HepG2 (cell line): ENCODE results near the gene TOR1A. TPM values are rescaled to one million over a fixed set of nuclear protein-coding genes. Genes with fewer than 3 reads are reported as not detected.
A peak's percentile ranks its signal among the peaks of the same experiment; 100 is the strongest.

ENCODE experiments used
- ELF3 ChIP-seq: IDR thresholded peaks from 2 replicates; pipeline ENCODE4 v1.6.1; 2016; ENCODE audit warnings: missing genetic modification reagents, missing compliant biosample characterization
- FOSL2 ChIP-seq: sonication (generic); formaldehyde crosslinking; IDR thresholded peaks from 2 replicates; pipeline ENCODE4 v1.4.0; 2020; ENCODE audit warnings: missing genetic modification reagents
- FOXO1 ChIP-seq: sonication (generic); formaldehyde crosslinking; IDR thresholded peaks from 2 replicates; pipeline ENCODE4 v1.4.0; 2020; ENCODE audit warnings: missing genetic modification reagents
- FOXP1 ChIP-seq, 2 experiments: fragments of 450-650 bp in 1 of 2; IDR thresholded peaks; 2 replicates each; pipeline ENCODE4 v1.6.1; 2017 to 2018; ENCODE audit warnings: antibody characterized with exemption in 1 of 2
- GATAD2A ChIP-seq: IDR thresholded peaks from 2 replicates; pipeline ENCODE4 v1.6.1; 2016
- HDAC1 ChIP-seq: sonication (generic); formaldehyde crosslinking; IDR thresholded peaks from 2 replicates; pipeline ENCODE4 v1.5.1; 2020; ENCODE audit warnings: mild to moderate bottlenecking, missing genetic modification reagents
- MED1 ChIP-seq: sonication (generic); formaldehyde crosslinking; IDR thresholded peaks from 2 replicates; pipeline ENCODE4 v1.4.0; 2020; ENCODE audit warnings: missing genetic modification reagents
- MXD4 ChIP-seq: IDR thresholded peaks from 2 replicates; pipeline ENCODE4 v1.6.1; 2016; ENCODE audit warnings: mild to moderate bottlenecking, missing biosample characterization, missing genetic modification reagents
- RARA ChIP-seq: IDR thresholded peaks from 2 replicates; pipeline ENCODE4 v1.6.1; 2016; ENCODE audit warnings: missing genetic modification reagents, missing compliant biosample characterization
- SALL1 ChIP-seq: sonication (generic); formaldehyde crosslinking; IDR thresholded peaks from 2 replicates; pipeline ENCODE4 v1.8.0; 2022; ENCODE audit warnings: mild to moderate bottlenecking, missing genetic modification reagents
- SAP130 ChIP-seq: IDR thresholded peaks from 2 replicates; pipeline ENCODE4 v1.6.1; 2016; ENCODE audit warnings: low read depth
- SOX6 ChIP-seq, 2 experiments: fragments of 450-650 bp in 1 of 2; sonication (generic) in 1 of 2; formaldehyde crosslinking in 1 of 2; IDR thresholded peaks; 2 replicates each; pipeline versions ENCODE4 v1.4.0 to v1.6.1; 2017 to 2020; ENCODE audit warnings: antibody characterized with exemption in 1 of 2, mild to moderate bottlenecking in 1 of 2, missing genetic modification reagents in 1 of 2
- ZNF326 ChIP-seq: sonication (generic); formaldehyde crosslinking; IDR thresholded peaks from 2 replicates; pipeline ENCODE4 v1.4.0; 2020; ENCODE audit warnings: missing genetic modification reagents, borderline replicate concordance
- ZNF432 ChIP-seq: sonication (generic); formaldehyde crosslinking; IDR thresholded peaks from 2 replicates; pipeline ENCODE4 v1.5.0; 2020; ENCODE audit warnings: missing genetic modification reagents, mild to moderate bottlenecking, borderline replicate concordance
- polyA plus RNA-seq, 8 experiments: library from polyadenylated mRNA; depleted of rRNA in 3 of 8; stranded (reverse) in 7 of 8; unstranded in 1 of 8; fragments of >200 nt; fragmentation: Illumina TruSeq in 4 of 8; extraction: Trizol in 4 of 8; gene quantifications; 2 replicates each; pipeline versions ENCODE4 v1.2.1 to v1.2.3, GENCODE V29; 2011 to 2016; ENCODE audit warnings: low read depth in 4 of 8, missing spikeins in 1 of 8, mixed read lengths in 1 of 8; ENCODE audit not compliant: insufficient read depth in 1 of 8
- total RNA-seq, 5 experiments: library from RNA; depleted of rRNA; stranded (reverse); fragments of >200 nt; fragmentation: Illumina TruSeq; extraction: Trizol; gene quantifications; 2 replicates each; pipeline ENCODE4 v1.2.3, GENCODE V29; 2016; ENCODE audit warnings: low read depth in 1 of 5
- TF ChIP-seq, protein P1 (sequence below): sonication (generic); formaldehyde crosslinking; IDR thresholded peaks from 2 replicates; pipeline ENCODE4 v1.4.0; 2020; ENCODE audit warnings: missing genetic modification reagents, mild to moderate bottlenecking, borderline replicate concordance
- TF ChIP-seq, protein P2 (sequence below): sonication (generic); formaldehyde crosslinking; IDR thresholded peaks from 2 replicates; pipeline ENCODE4 v1.4.0; 2020; ENCODE audit warnings: missing genetic modification reagents
- TF ChIP-seq, protein P3 (sequence below): IDR thresholded peaks from 2 replicates; pipeline ENCODE4 v1.6.1; 2016; ENCODE audit warnings: mild to moderate bottlenecking
- TF ChIP-seq, protein P4 (sequence below): sonication (generic); formaldehyde crosslinking; IDR thresholded peaks from 2 replicates; pipeline ENCODE4 v1.5.0; 2020; ENCODE audit warnings: missing genetic modification reagents

TOR1A gene
- total and polyA plus RNA-seq, 2 of the 13 experiments (the other 11 are each of a cell fraction or from before 2014, with no cell fraction given), result 31.6 to 41.4 TPM

DNA sequence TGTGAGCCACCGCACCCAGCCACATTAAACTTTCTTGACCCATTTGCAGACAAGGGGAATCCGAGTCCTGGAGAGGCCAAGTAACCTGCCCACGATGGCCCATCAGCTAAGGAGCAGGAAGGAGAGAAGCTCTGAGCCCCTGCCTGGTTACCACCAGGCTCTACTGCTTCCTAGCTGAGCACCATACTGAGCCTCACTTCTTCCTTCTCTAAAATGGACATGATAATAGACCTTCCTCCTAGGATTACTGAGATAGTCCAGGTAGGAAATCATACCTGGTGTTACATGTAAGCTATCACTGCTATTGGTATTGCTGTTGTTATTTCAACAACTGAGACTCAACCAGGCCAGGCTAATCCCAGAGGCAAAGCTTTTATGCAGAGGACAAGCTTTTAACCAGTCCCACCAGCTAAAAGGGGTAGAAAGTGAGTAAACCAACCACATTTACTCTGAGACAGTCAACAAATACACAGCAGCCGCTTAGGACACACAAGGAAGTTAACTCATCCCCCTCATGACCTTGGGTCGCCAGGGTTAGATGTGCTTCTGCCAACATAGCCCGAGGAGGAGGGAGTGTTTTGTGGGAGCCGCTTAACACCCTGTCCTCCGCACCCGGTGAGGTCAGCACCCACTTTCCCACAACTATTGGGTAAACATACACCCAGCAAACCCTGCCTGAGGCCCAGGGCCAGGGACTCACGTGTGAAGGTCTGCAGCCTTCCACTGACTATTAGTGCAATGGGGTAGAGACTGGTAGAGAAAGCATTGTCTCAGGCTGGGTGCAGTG, 50.5 kb downstream of the TOR1A start (continued):
- TF ChIP-seq SOX6 (IDR thresholded peaks at IDR 0.05) (no peak), SOX6 (CRISPR knock-in tag; IDR thresholded peaks at IDR 0.05) (0 out of 2 replicates have a peak, but pooled peaks have one; percentile 34), ELF3 (CRISPR knock-in tag) (peak; percentile 85), SALL1 (peak; percentile 49; the same call in 1 of the 2 replicates), ZNF432 (no peak), RARA (CRISPR knock-in tag) (peak; percentile 61), HDAC1 (CRISPR knock-in tag) (peak; percentile 48; the same call in 1 of the 2 replicates), MED1 (CRISPR knock-in tag) (peak; percentile 16; the same call in 1 of the 2 replicates), FOSL2 (CRISPR knock-in tag) (peak; percentile 47), MXD4 (no peak), ZNF326 (CRISPR knock-in tag) (no peak), FOXP1 (IDR thresholded peaks at IDR 0.05) (no peak), FOXP1 (CRISPR knock-in tag; IDR thresholded peaks at IDR 0.05) (peak; percentile 74), SAP130 (CRISPR knock-in tag) (peak; percentile 46; the same call in 1 of the 2 replicates), GATAD2A (CRISPR knock-in tag) (peak; percentile 54), FOXO1 (CRISPR knock-in tag) (peak; percentile 20; the same call in 1 of the 2 replicates)
- TF ChIP-seq, protein P1, sequence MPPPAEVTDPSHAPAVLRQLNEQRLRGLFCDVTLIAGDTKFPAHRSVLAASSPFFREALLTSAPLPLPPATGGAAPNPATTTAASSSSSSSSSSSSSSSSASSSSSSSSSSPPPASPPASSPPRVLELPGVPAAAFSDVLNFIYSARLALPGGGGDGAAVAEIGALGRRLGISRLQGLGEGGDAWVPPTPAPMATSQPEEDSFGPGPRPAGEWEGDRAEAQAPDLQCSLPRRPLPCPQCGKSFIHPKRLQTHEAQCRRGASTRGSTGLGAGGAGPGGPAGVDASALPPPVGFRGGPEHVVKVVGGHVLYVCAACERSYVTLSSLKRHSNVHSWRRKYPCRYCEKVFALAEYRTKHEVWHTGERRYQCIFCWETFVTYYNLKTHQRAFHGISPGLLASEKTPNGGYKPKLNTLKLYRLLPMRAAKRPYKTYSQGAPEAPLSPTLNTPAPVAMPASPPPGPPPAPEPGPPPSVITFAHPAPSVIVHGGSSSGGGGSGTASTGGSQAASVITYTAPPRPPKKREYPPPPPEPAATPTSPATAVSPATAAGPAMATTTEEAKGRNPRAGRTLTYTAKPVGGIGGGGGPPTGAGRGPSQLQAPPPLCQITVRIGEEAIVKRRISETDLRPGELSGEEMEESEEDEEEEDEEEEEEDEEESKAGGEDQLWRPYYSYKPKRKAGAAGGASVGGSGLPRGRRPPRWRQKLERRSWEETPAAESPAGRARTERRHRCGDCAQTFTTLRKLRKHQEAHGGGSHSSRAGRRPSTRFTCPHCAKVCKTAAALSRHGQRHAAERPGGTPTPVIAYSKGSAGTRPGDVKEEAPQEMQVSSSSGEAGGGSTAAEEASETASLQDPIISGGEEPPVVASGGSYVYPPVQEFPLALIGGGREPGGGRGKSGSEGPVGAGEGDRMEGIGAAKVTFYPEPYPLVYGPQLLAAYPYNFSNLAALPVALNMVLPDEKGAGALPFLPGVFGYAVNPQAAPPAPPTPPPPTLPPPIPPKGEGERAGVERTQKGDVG (CRISPR knock-in tag), result no peak
- TF ChIP-seq, protein P2, sequence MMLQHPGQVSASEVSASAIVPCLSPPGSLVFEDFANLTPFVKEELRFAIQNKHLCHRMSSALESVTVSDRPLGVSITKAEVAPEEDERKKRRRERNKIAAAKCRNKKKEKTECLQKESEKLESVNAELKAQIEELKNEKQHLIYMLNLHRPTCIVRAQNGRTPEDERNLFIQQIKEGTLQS (CRISPR knock-in tag), result peak; percentile 32; the same call in 1 of the 2 replicates
- TF ChIP-seq, protein P3, sequence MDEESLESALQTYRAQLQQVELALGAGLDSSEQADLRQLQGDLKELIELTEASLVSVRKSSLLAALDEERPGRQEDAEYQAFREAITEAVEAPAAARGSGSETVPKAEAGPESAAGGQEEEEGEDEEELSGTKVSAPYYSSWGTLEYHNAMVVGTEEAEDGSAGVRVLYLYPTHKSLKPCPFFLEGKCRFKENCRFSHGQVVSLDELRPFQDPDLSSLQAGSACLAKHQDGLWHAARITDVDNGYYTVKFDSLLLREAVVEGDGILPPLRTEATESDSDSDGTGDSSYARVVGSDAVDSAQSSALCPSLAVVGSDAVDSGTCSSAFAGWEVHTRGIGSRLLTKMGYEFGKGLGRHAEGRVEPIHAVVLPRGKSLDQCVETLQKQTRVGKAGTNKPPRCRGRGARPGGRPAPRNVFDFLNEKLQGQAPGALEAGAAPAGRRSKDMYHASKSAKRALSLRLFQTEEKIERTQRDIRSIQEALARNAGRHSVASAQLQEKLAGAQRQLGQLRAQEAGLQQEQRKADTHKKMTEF (CRISPR knock-in tag), result peak; percentile 28; the same call in 1 of the 2 replicates
- TF ChIP-seq, protein P4, sequence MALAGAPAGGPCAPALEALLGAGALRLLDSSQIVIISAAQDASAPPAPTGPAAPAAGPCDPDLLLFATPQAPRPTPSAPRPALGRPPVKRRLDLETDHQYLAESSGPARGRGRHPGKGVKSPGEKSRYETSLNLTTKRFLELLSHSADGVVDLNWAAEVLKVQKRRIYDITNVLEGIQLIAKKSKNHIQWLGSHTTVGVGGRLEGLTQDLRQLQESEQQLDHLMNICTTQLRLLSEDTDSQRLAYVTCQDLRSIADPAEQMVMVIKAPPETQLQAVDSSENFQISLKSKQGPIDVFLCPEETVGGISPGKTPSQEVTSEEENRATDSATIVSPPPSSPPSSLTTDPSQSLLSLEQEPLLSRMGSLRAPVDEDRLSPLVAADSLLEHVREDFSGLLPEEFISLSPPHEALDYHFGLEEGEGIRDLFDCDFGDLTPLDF (CRISPR knock-in tag), result no peak
